NCI-H1694 (cell line): ENCODE data around the gene PRRG1.
"Not testable (repeated sequence)": the region's sequence is repeated elsewhere in the genome, so short reads cannot be mapped to it uniquely, and the experiment has no call there.

Experiments used
- DNase-seq: peaks from one replicate; lab custom pipeline; 2025; lab: John Stamatoyannopoulos, UW

PRRG1 gene

DNA sequence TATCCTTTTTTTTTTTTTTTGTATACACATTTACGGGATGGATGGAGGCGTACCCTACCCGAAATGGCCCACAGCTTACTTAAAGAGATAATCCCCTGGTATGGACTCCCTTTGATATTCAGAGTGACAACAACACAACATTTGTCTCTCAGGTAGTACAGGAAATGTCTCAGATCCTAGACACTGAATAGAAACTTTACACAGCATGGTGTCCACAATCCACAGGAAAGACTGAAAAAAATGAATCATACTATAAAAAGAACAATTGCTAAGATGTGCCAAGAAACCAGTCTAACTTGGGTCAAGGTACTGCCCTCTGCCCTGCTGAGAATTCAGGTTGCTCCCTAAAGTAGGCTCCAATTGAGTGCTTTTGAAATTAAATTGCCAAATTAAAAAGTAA lies 121.5 kb downstream of the PRRG1 start:
- DNase-seq: no peak

DNA sequence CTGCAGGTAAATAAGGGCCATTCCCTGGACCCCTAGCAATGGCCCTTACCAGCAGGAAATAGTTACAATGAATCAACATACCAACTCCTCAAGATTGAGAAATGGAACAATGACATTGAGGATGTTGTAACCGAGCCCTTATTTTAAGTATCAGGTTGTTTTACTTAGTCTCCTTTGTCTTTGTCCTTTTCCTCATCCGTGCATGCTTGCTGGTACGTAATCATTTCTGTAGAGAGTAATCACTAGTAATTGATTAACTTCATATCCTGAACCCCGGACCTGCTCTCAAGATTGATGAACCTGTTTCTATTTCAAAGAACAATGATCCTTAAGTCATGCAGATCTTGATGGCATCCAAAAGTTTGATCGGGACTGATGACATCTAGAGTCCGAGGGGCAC lies 123.7 kb downstream of the PRRG1 start:
- no peak for DNase-seq

DNA sequence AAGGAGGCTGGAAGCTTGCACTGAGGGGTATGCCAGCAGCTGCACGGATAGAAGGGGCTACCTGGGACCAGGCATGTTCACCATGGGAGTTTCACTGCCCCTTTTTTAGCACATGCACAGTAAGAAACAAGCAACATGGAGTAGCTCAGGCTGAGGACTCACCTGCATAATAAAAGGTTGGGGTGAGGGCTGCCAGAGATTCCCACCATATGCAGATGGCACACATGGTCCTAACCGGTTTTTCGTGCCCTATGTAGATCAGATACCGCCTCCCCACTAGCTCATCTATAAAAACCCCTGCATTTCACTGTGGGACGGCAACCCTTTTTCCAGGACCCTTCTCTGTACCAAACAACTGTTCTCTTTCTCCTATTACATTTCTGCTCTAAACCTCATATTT lies 125.3 kb downstream of the PRRG1 start:
- no peak for DNase-seq

DNA sequence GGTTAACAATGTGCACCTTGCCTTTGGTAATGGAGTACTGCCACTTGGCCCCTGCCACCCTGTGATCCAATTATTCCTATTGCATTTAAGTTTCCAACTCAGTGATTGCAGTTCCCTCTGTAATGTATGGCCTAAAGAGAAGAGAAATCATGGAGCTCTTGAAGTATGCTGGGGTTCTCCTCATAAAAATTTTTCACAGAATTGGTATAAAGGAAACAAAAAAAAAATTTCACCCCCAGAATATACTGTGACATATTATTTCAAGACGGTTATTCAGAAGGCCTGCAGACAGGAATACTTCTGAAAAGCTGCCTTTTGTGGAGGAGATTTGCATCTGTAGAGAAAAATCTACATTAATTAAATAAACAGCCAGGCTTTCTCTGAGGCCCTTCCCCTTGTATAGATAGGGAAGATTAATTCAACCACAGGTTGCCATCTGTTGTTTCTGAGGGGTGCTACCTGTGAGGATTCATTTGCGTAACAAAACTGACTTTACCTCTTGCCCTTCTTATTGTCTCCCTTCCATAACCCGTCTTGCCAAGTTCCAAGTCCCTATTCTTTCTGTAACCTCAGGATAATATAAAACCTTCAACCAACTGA lies 127.5 kb downstream of the PRRG1 start:
- no peak for DNase-seq

DNA sequence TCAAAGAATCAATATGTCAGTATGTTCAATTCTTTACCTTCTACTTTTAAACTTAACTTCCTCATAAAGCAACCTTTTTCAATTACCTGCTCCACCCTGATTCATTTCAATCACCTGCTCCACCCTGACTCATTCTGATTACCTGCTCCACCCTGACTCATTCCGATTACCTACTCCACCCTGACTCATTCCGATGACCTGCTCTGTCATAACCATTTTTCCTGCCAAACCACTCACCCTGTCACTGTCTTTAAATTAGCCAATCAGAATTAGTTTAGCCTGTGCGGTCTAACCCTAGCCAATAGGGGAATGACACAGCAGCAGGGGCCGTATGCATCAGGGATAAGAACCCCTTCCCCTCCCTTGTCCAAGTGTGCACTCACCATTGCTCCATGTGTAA lies 135.2 kb downstream of the PRRG1 start:
- DNase-seq: not testable (repeated sequence)

DNA sequence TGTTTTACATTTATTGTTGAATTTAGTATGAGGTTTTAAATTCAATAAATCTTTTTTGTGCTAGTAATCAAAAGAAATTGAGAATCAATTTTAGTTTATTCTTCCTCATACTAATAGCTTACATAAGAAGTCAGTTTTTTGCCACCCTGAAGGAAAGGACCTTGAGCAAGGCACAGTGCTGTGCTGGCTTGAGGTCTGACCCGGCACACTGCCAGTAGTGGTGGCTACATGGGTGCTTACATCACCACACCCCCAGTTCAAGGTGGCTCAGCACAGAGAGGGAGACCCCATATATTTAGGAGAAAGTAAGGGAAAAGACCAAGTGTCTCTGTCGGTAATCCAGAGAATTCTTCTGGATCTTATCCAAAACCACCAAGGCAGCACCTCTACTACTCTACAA lies 136.3 kb downstream of the PRRG1 start:
- no peak for DNase-seq

DNA sequence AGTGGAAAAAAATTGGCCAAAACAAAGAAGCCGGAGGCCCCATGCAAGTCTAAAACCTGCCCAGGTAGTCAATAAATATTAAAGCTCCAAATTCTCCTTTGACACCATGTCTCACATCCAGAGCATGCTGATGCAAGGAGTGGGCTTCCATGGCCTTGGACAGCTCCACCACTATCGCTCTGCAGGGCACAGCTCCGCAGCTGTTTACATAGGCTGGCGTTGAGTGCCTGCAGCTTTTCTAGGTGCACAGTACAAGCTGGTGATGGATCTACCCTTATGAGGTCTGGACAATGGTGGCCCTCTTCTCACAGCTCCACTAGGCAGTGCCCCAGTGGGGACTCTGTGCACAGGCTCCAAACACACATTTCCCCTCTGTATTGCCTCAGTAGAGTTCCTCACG lies 138.1 kb downstream of the PRRG1 start:
- no peak for DNase-seq

DNA sequence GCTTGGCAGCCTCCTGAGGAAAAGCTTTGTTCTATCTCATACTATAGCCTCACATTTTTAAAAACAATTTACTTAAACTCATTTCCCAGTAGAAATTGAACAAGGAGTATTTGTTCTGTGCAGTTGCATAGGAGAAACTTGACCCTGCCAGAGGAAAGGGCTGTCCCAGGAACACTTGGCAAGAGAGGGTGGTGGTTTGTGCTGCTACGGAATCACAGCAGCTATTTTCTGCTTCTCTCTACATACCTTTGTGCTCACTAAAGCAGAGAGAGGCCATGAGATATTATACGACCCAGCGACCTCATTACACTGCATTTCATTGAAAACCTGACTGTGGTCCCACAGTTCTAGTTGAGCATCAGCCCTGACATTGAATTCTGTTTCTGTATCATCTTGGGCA lies 139.2 kb downstream of the PRRG1 start:
- DNase-seq: no peak

DNA sequence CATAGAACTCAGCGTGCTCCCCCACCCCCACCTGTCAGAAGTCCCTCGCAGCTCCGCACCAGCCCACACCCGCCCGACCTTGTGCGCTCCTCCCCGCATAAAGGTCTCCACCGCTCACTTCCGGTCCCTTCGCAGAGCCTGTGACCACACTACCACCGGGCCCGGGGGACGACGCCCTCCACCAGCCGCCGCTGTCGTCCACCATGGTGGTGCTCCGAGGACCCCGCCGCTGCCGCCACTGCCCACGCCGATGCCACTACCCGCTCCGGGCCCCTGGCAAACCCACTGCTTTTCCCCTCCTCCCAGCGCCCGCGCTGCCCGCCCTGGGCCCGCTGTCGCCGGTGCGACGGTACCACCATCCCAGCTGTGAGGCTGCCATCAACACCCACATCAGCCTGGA lies 142.5 kb downstream of the PRRG1 start:
- no peak for DNase-seq

DNA sequence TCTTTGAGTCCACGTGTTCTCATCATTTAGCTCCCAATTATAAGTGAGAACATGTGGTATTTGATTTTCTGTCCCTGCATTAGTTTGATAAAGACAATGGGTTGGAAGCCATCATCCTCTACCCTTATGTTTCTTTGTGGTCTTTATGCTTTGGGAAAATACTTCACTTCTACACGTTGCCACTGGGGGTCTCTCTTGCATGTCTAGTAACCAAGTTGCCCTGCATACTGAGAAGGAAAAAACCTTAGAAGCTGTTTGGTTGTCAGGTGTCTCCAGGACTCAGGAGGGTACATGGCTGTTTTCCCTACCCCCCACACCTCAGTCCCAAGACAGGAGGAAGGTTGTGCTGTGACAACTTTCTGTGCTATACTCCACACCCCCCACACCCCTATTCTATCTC lies 146.6 kb downstream of the PRRG1 start:
- not testable (repeated sequence) for DNase-seq

DNA sequence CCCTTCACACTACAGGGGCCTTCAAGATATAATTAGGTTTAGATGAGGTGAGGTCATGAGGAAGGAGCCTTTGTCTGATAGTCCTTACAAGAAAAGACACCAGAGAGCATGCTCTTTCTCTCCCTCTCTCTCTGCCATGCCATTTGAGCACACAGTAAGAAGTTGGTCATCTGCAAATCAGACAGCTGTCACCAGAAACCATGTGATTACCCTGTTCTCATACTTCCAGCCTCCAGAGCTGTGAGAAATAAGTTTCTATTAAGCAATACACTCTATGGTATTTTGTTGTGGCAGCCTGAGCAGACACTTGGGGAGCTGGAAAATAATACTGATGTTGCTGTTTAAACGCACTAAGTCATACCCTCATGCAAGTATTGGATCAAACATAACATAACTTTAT lies 148.0 kb downstream of the PRRG1 start:
- not testable (repeated sequence) for DNase-seq

DNA sequence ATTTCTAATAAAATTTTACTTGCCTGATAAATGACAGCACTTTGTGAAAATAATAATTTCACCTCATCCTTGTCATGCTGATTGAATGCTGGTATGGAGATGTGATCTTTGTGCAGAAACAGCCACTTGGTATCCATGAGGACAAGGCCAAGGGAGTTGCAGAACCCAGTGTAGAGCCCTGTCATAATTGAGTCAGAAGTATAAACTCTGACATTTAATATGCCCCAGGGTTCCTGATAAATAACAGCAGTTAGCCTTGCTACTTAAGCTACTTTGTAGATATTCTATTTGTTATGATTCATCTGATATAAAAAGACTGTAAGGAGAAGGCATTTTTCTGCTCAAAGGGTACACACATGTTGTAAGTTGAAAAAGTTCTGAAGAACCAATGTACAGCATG lies 149.2 kb downstream of the PRRG1 start:
- not testable (repeated sequence) for DNase-seq

DNA sequence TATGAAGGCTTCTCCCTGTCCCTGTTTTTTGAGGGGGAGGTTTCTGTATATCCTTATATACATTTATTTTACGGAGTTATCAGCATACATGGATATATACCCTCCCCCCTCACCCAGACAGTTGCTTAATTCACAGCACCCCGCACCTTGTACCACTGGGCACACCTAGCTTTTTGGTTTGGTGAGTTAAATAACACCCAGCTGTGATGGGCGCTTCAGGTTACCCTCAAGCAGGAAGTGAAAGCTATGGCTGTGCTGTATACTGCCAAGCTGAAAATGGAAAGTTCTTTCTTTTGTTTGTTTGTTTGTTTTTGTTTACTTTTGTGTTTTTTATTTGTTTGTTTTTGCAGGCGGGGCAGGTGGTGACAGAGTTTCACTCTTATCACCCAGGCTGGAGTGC lies 150.5 kb downstream of the PRRG1 start:
- not testable (repeated sequence) for DNase-seq

DNA sequence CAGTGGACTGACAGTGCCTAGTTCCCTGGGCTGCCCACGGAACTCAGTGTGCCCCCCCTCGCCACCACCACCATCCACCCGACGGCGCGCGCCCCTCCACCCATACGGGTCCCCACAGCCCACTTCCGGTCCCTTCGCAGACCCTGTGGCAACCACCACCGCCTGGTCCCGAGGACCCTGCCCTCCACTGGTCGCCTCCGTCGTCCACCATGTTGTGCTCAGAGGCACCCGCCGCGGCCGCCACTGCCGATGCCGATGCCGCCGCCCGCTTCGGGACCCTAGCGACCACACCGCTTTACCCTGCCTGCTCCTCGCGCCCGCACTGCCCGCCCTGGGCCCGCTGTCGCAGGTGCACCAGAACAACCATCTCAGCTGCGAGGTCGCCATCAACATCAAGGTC lies 155.8 kb downstream of the PRRG1 start:
- DNase-seq: no peak
